22Rv1 (cell line): Measurements from ENCODE around the gene RAPGEFL1.
A peak's percentile ranks its signal among the peaks of the same experiment; 100 is the strongest.

Source experiments
- H3K27ac ChIP-seq: fragments of 450-650 bp; 2 replicates; pipeline ENCODE4 v1.5.1; 2017
- CTCF ChIP-seq: fragments of 450-650 bp; IDR thresholded peaks from 2 replicates; pipeline ENCODE4 v1.5.1; 2017; ENCODE audit warnings: mild to moderate bottlenecking
- ZFX ChIP-seq: fragments of 450-650 bp; IDR thresholded peaks from 2 replicates; pipeline ENCODE4 v1.6.1; 2017; ENCODE audit warnings: antibody characterized with exemption, borderline replicate concordance

Gene RAPGEFL1

GRCh38 chr17:40148527-40148926 lies 28.7 kb upstream of the RAPGEFL1 start:
- no peak for TF ChIP-seq ZFX
- no peak overlapping the region for H3K27ac ChIP-seq

- TF ChIP-seq CTCF (no peak), ZFX (no peak)
- no peak overlapping the region for H3K27ac ChIP-seq
Measured at GRCh38 chr17:40150276-40150675, 27.0 kb upstream of the RAPGEFL1 start.

- H3K27ac ChIP-seq: no peak overlapping the region
- TF ChIP-seq CTCF: no peak
- no peak for TF ChIP-seq ZFX
Measured at GRCh38 chr17:40151414-40151963, 25.8 kb upstream of the RAPGEFL1 start.

- TF ChIP-seq CTCF: no peak
- no peak for TF ChIP-seq ZFX
- 0 out of 2 replicates have a peak overlapping the region, but pooled peaks have one; percentile 26 for H3K27ac ChIP-seq
Measured at GRCh38 chr17:40153603-40154236, 23.6 kb upstream of the RAPGEFL1 start.

GRCh38 chr17:40157973-40158372 lies 19.3 kb upstream of the RAPGEFL1 start:
- no peak overlapping the region for H3K27ac ChIP-seq
- TF ChIP-seq ZFX: no peak
- TF ChIP-seq CTCF: no peak

- no peak overlapping the region for H3K27ac ChIP-seq
- TF ChIP-seq ZFX: no peak
- no peak for TF ChIP-seq CTCF
Measured at GRCh38 chr17:40158438-40159013, 18.7 kb upstream of the RAPGEFL1 start.

GRCh38 chr17:40159456-40159855 lies 17.8 kb upstream of the RAPGEFL1 start:
- no peak overlapping the region for H3K27ac ChIP-seq
- TF ChIP-seq CTCF (no peak), ZFX (no peak)
